HCT116 (cell line): ENCODE measurements around the gene ST3GAL3. TPM values are rescaled to one million over a fixed set of nuclear protein-coding genes. Genes with fewer than 3 reads are reported as not detected.

Source experiments
- ATAC-seq: fragments of 200-7000 bp; cut with Tn5 transposase; 2 replicates; pipeline ENCODE4 v1.9.1; 2020; ENCODE audit warnings: mild to moderate bottlenecking, moderate library complexity
- BruUV-seq: library from RNA; stranded (reverse); fragments of 400-500 nt; replicated peaks from 2 replicates; lab custom pipeline; 2021; lab: Mats Ljungman, UMichigan
- CTCF ChIA-PET: fragments of 300-600 bp; sonication (Branson Sonifier 250); formaldehyde crosslinking; loops from one replicate; lab custom pipeline; 2021; ENCODE audit warnings: antibody characterized with exemption; lab: Charles Lee
- POLR2A ChIA-PET: fragments of 300-600, 350-600 bp; sonication (Branson Sonifier 250); formaldehyde crosslinking; loops from one replicate; lab custom pipeline; 2021; ENCODE audit warnings: antibody characterized with exemption; lab: Charles Lee
- RAD21 ChIA-PET, 2 experiments: fragments of 300-600 bp; sonication (Branson Sonifier 250); formaldehyde crosslinking; loops; one replicate each; lab custom pipeline; 2023; ENCODE audit warnings: low total read pairs in 2 of 2; ENCODE audit not compliant: uncharacterized antibody in 2 of 2, unreplicated experiment in 2 of 2, low non-redundant PET in 1 of 2; lab: Charles Lee
- DNase-seq: peaks from one replicate; pipeline ENCODE4 v3.0.0-alpha.2; 2010; ENCODE audit warnings: low read depth, low spot score
- H2AFZ ChIP-seq: fragments of 200-600 bp; shearing (Covaris generic), sonication (generic); 2 replicates; pipeline ENCODE4 v1.6.1; 2017; ENCODE audit warnings: low read depth, mixed run types, mixed read lengths, antibody characterized with exemption, low read length; ENCODE audit not compliant: poor library complexity, severe bottlenecking
- H3K27ac ChIP-seq: 2 replicates; pipeline ENCODE4 v1.5.1; 2012; ENCODE audit warnings: low read depth, low read length
- H3K27me3 ChIP-seq: fragments of 200-600 bp; sonication (generic); 2 replicates; pipeline ENCODE4 v1.6.1; 2016; ENCODE audit warnings: mixed run types, low read length, mixed read lengths; ENCODE audit not compliant: insufficient read depth
- H3K36me3 ChIP-seq, 2 experiments: fragments of 200-500 bp in 1 of 2; fragments of 200-600 bp in 1 of 2; sonication (Bioruptor generic) in 1 of 2; sonication (generic) in 1 of 2; 2 replicates each; pipeline versions ENCODE4 v1.5.1 to v1.6.1; 2014 to 2016; ENCODE audit warnings: low read length in 2 of 2, inconsistent platforms in 1 of 2, mixed read lengths in 1 of 2, mixed run types in 1 of 2; ENCODE audit not compliant: insufficient read depth in 2 of 2, control insufficient read depth in 1 of 2
- H3K4me1 ChIP-seq, 2 experiments: fragments of 200-600 bp in 1 of 2; sonication (generic) in 1 of 2; 2 replicates each; pipeline versions ENCODE4 v1.5.1 to v1.6.1; 2012 to 2017; ENCODE audit warnings: low read length in 2 of 2, inconsistent platforms in 1 of 2, mild to moderate bottlenecking in 1 of 2, mixed read lengths in 1 of 2, mixed run types in 1 of 2, moderate library complexity in 1 of 2; ENCODE audit not compliant: insufficient read depth in 2 of 2, control insufficient read depth in 1 of 2
- H3K4me2 ChIP-seq: fragments of 200-600 bp; sonication (generic); 2 replicates; pipeline ENCODE4 v1.6.1; 2017; ENCODE audit warnings: mixed run types, low read length, mixed read lengths
- H3K4me3 ChIP-seq, 2 experiments: fragments of 200-600 bp in 1 of 2; sonication (generic) in 1 of 2; replicated peaks in 1 of 2; 2 replicates each; pipeline ENCODE4 v1.5.1; 2011 to 2016; ENCODE audit warnings: low read length in 2 of 2, control low read depth in 1 of 2, low read depth in 1 of 2, mild to moderate bottlenecking in 1 of 2, mixed read lengths in 1 of 2, mixed run types in 1 of 2
- H3K79me2 ChIP-seq: fragments of 200-600 bp; sonication (generic); 2 replicates; pipeline ENCODE4 v1.6.1; 2017; ENCODE audit warnings: mild to moderate bottlenecking, mixed run types, low read length, moderate library complexity, mixed read lengths; ENCODE audit not compliant: insufficient read depth
- H3K9ac ChIP-seq: fragments of 200-600 bp; sonication (generic); 2 replicates; pipeline ENCODE4 v1.6.1; 2016; ENCODE audit warnings: low read length, mixed read lengths
- H3K9me2 ChIP-seq: fragments of 200-600 bp; sonication (generic), shearing (Covaris generic); 2 replicates; pipeline ENCODE4 v1.6.1; 2017; ENCODE audit warnings: mixed run types, mild to moderate bottlenecking, moderate library complexity; ENCODE audit not compliant: insufficient read depth
- H3K9me3 ChIP-seq, 2 experiments: fragments of 200-500 bp in 1 of 2; fragments of 200-600 bp in 1 of 2; sonication (Bioruptor generic) in 1 of 2; sonication (generic) in 1 of 2; 2 replicates each; pipeline ENCODE4 v1.6.1; 2014 to 2017; ENCODE audit warnings: low read length in 2 of 2, mixed read lengths in 2 of 2, inconsistent platforms in 1 of 2, low read depth in 1 of 2, mild to moderate bottlenecking in 1 of 2, mixed run types in 1 of 2, moderate library complexity in 1 of 2; ENCODE audit not compliant: control insufficient read depth in 1 of 2, insufficient read depth in 1 of 2
- H4K20me1 ChIP-seq: fragments of 200-600 bp; sonication (generic), shearing (Covaris generic); 2 replicates; pipeline ENCODE4 v1.6.1; 2017; ENCODE audit warnings: mixed run types, mild to moderate bottlenecking, moderate library complexity; ENCODE audit not compliant: insufficient read depth
- EGR1 ChIP-seq: IDR thresholded peaks from 2 replicates; pipeline ENCODE4 v1.6.1; 2012; ENCODE audit warnings: low read depth
- ELF1 ChIP-seq: IDR thresholded peaks from 2 replicates; pipeline ENCODE4 v1.6.1; 2012; ENCODE audit warnings: low read depth, borderline replicate concordance
- RAD21 ChIP-seq: IDR thresholded peaks from 2 replicates; pipeline ENCODE4 v1.6.1; 2012; ENCODE audit warnings: low read depth, mild to moderate bottlenecking
- SIN3A ChIP-seq: IDR thresholded peaks from 2 replicates; pipeline ENCODE4 v1.6.1; 2012; ENCODE audit warnings: low read depth
- SP1 ChIP-seq: IDR thresholded peaks from 2 replicates; pipeline ENCODE4 v1.6.1; 2012; ENCODE audit warnings: low read depth
- ZFX ChIP-seq: fragments of 450-650 bp; IDR thresholded peaks from 2 replicates; pipeline ENCODE4 v1.6.1; 2017
- intact Hi-C: fragments of 100-400 bp; cut with micrococcal nuclease; formaldehyde crosslinking; loops from 2 replicates; pipeline ENCODE4 v1.10.0; 2022
- total RNA-seq: library from RNA; stranded (reverse); gene quantifications from one replicate; pipeline ENCODE4 v1.2.1, GENCODE V29; 2021; ENCODE audit not compliant: unreplicated experiment
- TF ChIP-seq, protein P1 (sequence below): IDR thresholded peaks from 2 replicates; pipeline ENCODE4 v1.6.1; 2012
- TF ChIP-seq, protein P2 (sequence below): IDR thresholded peaks from 2 replicates; pipeline ENCODE4 v1.6.1; 2012

Gene ST3GAL3
- total RNA-seq, 1 experiment from 2014 or later = 7.2 TPM

DNA sequence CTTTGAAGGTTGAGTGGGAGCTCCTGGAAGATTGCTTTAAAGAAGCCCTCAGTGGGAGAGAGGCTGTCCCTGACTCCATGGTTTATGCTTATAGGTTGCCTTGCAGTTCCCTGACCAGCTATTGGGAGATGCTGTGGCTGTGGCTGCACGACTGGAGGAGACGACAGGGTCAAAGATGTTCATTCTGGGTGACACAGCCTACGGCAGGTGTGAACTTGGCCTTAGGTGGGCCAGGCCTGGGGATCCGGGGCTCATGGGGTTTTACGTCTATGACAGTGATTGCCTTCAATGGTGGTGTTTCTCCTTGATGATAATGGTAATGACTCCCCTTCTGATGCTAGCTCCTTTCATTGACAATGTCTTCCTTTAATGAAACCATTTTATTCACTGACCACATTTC, 263.2 kb downstream of the ST3GAL3 start:
- RAD21 ChIA-PET = no interaction called here
- no peak overlapping the region for H2AFZ ChIP-seq
- POLR2A ChIA-PET = interaction anchor here (1.1 kb wide), 1 partner anchor 36 kb away, joined by 3 read pairs; no protein-coding TSS in a partner anchor

DNA sequence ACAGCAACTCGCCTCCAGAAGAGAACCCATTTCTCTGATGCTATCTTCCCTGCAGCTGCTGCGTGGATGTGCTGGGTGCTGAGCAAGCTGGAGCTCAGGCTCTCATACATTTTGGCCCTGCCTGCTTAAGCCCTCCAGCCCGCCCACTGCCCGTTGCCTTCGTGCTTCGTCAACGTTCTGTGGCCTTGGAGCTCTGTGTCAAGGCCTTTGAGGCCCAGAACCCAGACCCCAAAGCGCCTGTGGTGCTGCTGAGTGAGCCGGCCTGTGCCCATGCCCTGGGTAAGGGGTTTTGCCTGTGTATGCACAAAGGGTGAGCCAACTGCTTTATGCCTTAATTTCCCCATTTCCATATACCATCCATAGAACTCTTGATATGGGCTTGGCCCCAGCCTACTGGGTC, 263.6 kb downstream of the ST3GAL3 start:
- no TSS peak for BruUV-seq
- Histone ChIP-seq H3K4me3 (peak overlapping the region; percentile 94 to 99), H3K27me3 (no peaks in the 10 kb centered on the region), H3K4me1 (peaks cover 13 to 36% of the 10 kb centered on the region in 2 experiments), H3K9ac (peak overlapping the region; percentile 85), H3K79me2 (peaks cover 29% of the 10 kb centered on the region), H3K9me2 (no peaks in the 10 kb centered on the region), H3K36me3 (peaks cover 9 to 29% of the 10 kb centered on the region in 2 experiments; a peak in 3 of 4 replicates), H4K20me1 (no peaks in the 10 kb centered on the region), H3K9me3 (no peaks in the 10 kb centered on the region), H2AFZ (no peak overlapping the region), H3K4me2 (peak overlapping the region; percentile 93), H3K27ac (no peak overlapping the region)
- ATAC-seq (no peak), DNase-seq (no peak)
- POLR2A ChIA-PET = no interaction called here
- TF ChIP-seq, protein P1, sequence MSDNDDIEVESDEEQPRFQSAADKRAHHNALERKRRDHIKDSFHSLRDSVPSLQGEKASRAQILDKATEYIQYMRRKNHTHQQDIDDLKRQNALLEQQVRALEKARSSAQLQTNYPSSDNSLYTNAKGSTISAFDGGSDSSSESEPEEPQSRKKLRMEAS = no peak
- TF ChIP-seq EGR1 = no peak
- TF ChIP-seq, protein P2, sequence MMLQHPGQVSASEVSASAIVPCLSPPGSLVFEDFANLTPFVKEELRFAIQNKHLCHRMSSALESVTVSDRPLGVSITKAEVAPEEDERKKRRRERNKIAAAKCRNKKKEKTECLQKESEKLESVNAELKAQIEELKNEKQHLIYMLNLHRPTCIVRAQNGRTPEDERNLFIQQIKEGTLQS = no peak
- TF ChIP-seq ZFX = no peak
- TF ChIP-seq SP1 = no peak
- TF ChIP-seq SIN3A = no peak
- RAD21 ChIA-PET = no interaction called here
- intact Hi-C loops = no loop called here
- CTCF ChIA-PET = no interaction called here

More for the DNA sequence above, 263.2 kb downstream of the ST3GAL3 start:
- intact Hi-C loops = no loop called here
- peak overlapping the region; percentile 60 for H3K27ac ChIP-seq
- H3K4me2 ChIP-seq = peak overlapping the region; percentile 93
- no peaks in the 10 kb centered on the region for H3K27me3 ChIP-seq
- peak overlapping the region; percentile 85 for H3K9ac ChIP-seq
- DNase-seq = no peak
- peaks cover 25% of the 10 kb centered on the region for H3K79me2 ChIP-seq
- H3K36me3 ChIP-seq = peaks cover 9 to 29% of the 10 kb centered on the region in 2 experiments; a peak in 3 of 4 replicates
- H3K4me3 ChIP-seq = peak overlapping the region; percentile 94 to 99
- no peak for ATAC-seq
- H3K9me3 ChIP-seq = no peaks in the 10 kb centered on the region
- H3K4me1 ChIP-seq = peaks cover 10 to 32% of the 10 kb centered on the region in 2 experiments
- CTCF ChIA-PET = interaction anchor here (1.2 kb wide), 1 partner anchor 207 kb away, joined by 4 read pairs; no protein-coding TSS in a partner anchor
- no TSS peak for BruUV-seq
- TF ChIP-seq EGR1 (no peak), RAD21 (no peak), ELF1 (no peak)
- TF ChIP-seq, all 23 proteins: peak for 0
- Histone ChIP-seq H3K9me2 (no peaks in the 10 kb centered on the region), H4K20me1 (no peaks in the 10 kb centered on the region)
